GM19238 (cell line): ENCODE measurements around the gene ZRANB1.
"Not testable (repeated sequence)": the region's sequence is repeated elsewhere in the genome, so short reads cannot be mapped to it uniquely, and the experiment has no call there.

Source experiments
- DNase-seq: peaks from one replicate; pipeline ENCODE4 v3.0.0; 2011; ENCODE audit warnings: low spot score; ENCODE audit not compliant: insufficient read length

The ZRANB1 gene

DNA sequence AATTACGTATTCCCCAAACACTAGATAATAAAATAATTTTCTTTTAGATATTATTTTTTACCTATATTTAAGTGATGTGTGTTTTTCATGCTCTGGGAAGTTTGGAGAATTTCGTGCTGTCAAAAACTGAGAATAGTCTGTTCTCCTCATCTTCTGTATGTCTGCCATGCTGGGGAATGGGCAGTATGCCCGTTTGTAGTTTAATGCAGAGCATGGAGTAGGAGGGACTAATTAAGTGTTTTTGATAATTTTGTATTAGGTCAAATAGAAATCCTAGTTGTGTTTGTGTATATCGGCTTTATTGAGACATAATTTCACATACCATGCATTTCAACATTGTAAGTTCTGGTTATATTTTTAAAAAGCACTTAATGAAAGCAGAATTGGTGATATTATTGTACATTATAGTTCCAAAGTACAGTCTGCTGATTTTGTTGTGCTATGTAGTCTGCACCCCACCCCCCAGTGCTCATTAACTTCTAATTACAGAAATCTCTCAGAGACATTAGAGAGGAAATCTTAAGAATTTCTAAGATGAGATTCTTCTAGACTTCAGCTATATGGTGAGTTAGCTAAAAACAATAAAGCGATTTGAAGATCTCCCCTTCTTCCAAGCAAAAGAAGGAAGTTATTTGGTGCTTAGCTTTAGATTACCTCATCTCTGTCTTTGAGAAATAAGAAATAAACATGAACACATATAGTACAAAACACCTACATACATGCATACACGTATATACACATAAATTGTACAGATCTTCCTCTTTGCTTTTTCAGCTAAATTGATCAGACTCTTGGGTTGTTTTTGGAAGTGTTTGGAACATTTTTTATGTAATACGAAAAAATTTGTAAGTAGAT lies 22.2 kb downstream of the ZRANB1 start:
- no peak for DNase-seq

DNA sequence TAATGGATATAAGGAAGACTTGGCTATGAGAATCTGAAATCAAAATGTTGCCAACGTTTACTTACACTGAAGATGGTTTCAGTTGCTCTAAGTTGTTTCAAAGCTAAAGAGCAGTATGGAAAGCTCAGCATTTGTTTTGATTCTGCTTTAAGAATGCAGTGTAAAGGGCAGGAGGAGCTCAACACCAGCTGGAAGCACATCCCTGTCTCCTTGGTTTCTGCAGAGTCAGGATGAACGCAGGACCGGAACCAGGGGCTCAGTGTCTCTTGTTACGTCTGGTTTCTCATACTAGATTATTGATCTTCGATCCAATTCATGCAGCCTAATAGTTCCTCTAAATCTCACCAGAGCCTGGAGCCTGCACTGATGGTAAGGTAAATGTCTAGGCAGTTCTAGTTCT lies 24.1 kb downstream of the ZRANB1 start:
- DNase-seq = no peak

DNA sequence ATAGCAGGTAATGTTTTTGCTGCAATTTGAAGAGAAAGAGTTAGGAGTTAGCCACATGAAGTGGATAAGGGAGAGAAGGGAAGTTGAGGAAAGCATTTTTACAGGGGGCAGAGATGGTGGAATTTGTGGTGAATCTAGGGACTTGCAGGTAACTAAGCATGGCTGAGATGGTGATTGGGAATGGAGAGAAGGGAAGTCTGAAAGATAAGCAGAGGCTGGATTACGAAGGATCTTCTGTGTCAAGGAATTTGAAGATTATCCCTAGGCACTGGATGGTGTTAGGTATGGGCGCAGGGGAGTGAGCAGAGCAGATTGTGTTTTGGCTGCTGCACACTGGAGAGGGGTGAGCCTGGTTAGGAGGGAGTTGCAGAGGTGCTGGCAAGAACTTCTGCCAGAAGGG lies 25.3 kb downstream of the ZRANB1 start:
- DNase-seq = no peak

DNA sequence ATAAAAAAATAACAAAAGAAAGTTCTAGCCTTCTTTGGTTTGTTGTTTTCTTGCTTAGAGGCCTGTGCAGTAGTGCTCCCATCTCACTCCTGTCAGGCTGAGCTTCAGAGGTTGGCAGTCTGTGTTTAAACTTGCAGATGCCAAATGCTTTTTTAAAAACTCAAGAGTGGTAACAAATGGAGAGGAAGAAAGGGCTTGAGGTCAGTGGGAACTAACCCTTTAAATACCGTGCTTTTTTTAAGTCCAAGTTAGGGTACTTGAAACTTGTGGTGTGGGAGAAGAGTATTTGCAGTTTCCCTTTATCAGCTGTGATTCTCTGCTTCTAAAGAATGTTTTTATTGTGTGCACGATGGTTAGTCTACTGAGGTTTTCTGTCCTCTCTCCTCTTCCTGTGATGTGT lies 29.4 kb downstream of the ZRANB1 start:
- no peak for DNase-seq

DNA sequence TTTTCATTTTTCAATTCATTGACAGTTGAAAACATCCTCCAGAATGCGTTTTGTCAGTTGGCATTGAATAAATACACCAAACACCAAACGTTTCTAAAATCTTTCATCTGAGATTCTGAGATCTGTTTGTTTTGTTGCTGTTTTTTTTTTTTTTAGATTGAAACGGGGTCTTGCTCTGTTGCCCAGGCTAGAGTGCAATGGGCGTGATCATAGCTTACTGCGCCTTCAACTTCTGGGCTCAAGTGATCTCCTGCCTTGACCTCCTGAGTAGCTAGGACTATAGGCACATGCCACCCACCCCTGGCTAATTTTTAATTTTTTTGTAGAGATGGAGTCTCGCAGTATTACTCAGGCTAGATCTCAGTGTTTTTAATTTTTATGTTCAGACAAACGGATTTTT lies 30.7 kb downstream of the ZRANB1 start:
- no peak for DNase-seq

DNA sequence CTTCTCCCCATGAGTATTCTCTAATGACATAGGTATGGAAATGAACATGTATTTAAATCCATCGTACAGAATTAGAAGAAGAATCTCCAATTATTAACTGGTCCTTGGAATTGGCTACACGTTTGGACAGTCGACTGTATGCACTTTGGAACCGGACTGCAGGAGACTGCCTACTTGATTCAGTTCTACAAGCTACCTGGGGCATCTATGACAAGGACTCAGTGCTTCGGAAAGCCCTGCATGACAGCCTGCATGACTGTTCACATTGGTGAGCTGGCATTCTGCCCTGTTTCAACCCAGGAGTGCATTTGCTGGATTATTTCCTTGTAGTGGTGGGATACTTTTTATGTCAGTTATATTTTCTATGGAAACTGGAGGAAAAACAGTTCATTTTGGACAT lies 32.2 kb downstream of the ZRANB1 start:
- DNase-seq = no peak

DNA sequence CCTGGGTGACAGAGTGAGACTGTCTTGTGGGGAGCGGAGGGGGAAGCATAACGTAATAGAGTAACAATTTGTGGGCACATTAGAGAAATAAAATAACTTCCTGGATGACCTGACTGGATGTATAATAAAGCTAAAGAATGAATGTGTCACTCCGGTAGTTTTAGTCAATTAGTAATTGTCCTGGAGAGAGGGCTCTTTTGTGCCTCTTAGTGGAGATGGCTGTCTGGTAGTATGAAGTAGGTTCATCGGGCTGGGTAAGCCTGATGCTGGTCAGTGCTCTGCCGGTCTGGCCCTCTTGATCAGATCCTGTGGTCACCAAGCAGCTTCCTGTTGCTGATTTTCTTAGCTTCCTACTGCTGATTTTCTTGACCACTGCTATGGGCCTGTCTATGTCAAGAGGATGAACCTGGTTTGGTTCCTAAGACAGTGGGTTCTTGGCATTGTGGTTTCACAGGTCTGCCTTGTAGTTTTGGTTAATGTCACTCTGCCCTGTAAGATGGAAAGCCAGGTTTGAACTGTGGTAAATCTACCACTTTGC lies 34.1 kb downstream of the ZRANB1 start:
- DNase-seq = no peak

DNA sequence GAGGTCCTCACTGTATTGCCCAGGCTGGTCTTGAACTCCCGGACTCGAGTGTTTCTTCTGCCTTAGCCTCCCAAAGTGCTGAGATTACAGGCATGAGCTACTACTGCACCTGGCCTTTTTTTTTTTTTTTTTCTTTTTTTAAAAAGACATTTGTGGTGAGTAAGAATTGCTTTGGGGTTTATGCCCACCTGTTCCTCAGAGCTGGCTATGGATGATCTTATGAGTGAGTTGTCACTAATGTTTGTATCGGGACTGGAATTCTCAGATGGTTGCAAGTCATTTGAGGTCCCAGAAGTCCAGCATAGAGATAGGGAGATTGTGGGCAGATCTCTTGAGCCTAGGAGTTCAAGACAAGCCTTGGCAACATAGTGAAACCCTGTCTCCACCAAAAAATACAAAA lies 35.2 kb downstream of the ZRANB1 start:
- no peak for DNase-seq

DNA sequence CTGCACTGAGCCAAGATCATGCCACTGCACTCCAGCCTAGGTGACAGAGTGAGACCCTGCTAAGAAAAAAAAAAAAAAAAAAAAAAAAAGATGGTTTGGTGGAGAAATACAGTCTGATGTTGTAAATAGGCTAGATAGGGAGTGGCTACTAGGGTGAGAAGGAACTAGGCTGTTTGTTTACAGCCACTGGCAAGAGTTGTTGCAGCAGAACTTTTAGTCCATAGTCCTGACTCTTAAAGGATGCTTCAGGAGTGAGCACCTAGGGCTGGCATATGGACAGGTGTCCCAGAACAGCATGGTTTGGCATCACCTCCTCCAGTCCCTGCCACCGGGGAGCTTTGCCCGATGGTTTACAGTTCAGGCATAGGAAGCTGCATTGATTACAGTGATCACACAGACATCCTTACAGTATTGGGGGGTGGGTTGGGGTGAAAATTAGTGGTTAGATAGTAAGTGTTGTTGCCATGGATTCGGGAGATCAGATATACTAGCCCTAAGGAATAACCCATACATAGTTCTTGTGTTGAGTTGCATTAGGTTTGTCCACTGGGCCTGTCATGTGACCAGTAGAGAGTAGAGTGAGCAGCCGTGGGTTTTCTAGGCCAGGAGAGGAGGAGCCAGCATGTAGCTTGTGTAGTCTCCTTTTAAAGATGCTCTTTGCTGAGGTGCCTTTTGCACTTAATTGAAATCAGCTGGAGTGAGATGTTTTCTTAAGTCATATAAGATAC lies 35.9 kb downstream of the ZRANB1 start:
- no peak for DNase-seq

DNA sequence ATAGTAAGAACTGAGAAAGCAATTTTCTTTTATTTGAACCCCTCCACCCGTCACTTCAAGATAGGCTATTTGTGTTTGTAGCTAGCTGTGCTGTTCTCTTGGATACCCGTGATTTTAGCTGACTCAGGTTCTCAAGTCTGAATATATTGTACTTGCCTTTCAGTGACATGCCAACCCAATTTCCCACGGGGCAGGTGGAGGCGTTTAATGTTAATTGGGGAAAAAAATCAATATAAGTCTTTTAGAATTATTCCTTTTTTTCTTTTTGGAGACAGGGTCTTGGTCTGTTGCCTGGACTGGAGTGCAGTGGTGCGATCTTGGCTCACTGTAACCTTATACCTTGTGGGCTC lies 36.4 kb downstream of the ZRANB1 start:
- DNase-seq = no peak

DNA sequence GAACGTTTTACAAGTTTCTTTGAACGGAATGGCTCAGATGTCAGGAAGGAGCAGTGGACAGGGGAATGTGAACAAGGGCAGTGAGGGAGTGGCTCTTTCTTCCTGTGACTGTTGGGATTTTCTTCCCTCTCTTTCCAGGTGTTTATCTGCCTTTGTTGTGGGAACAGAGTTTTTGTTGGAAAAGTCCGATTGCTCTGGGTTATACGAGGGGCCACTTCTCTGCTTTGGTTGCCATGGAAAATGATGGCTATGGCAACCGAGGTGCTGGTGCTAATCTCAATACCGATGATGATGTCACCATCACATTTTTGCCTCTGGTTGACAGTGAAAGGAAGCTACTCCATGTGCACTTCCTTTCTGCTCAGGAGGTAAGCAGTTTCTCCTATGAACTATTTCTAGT lies 41.4 kb downstream of the ZRANB1 start:
- no peak for DNase-seq

DNA sequence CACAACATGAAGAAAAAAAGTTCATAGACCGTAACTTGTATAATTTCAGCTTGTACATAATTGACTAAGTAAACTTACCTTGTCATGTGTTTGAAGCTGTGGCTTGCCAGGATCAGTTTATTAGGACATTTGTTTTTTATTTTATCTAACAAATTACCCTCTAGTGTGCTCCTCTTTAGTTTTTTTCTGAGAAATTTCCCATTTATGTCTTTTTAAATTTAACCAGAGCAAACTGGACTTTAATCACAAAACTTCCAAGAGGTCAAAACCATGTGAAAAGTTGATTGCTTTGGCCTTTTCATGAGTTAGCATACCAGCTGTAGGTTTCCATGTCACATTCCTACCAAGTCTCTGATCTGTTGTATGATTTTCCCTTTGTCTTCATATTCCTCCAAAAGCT lies 42.5 kb downstream of the ZRANB1 start:
- no peak for DNase-seq

DNA sequence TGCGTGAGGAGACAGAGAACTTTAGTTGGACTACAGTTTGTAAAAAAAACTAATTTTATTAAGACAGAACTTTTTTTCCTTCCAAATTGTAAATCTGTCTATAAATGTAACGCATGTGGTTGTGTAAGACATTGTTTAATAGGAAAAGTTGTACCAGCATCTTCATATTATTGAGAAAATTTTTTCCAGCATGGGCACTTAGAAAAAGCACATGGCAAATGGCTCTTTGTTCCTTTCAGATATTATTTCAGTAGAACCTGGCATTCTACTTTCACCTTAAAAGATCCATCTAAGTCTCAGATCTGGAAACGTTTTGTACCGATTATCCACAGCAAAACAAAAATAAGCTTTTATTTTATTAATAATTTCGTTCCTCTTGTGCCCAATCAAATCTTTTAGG lies 43.2 kb downstream of the ZRANB1 start:
- no peak for DNase-seq

DNA sequence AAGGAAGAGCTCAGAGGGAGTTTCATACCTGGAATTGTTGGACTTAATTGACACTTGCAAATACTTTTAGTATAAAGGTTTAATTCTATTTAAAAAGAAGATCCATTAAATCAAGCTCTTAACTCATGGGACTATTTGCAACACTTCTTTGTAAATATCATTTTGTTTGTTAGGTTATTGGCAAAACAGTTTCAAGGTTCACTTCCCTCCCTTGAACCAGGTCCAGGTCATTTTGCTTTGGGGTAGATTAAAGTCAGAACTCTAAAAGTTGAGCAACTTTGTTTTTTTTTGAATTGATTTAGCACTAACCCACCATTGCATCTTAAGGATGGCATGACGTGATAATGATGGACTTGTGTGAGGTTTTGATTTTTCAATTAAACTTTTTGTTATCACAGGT lies 45.9 kb downstream of the ZRANB1 start:
- no peak for DNase-seq

DNA sequence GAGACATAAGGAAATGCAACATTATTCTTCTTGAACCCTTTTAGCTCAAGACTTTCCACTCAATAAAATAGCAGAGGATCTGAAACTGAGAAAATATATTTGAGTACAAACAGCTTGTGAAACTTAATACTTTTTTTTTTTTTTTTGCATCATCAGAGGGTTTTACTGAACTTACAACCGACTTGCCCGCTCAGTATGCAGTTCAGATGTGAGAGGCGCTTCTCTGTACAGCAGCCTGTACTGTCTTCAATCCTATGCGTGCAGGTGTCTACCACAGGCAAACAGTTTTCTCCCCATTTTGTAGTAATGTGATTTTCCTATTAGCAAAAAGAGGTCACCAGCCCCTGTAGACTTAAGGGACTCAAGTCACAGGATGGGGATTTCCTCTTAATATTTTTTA lies 46.8 kb downstream of the ZRANB1 start:
- DNase-seq = not testable (repeated sequence)

DNA sequence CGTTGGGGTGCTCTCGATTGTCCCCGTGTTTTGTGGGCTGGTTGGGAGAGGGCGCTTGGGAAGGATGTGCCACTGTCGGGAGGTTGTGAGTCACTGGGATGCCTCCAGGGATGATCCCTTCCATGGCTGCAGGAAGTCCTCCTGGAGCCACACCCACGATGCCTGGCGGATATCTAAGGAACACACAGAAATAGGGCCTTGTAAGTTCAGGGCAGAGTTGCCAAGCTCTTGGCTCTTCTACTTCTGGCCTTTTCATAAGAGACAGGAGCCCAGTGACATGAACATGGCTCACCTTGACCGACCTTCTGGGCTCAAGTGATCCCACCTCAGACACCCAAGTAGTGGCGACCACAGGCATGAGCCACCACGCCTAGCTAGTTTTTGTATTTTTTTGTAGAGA lies 47.6 kb downstream of the ZRANB1 start:
- DNase-seq = no peak

DNA sequence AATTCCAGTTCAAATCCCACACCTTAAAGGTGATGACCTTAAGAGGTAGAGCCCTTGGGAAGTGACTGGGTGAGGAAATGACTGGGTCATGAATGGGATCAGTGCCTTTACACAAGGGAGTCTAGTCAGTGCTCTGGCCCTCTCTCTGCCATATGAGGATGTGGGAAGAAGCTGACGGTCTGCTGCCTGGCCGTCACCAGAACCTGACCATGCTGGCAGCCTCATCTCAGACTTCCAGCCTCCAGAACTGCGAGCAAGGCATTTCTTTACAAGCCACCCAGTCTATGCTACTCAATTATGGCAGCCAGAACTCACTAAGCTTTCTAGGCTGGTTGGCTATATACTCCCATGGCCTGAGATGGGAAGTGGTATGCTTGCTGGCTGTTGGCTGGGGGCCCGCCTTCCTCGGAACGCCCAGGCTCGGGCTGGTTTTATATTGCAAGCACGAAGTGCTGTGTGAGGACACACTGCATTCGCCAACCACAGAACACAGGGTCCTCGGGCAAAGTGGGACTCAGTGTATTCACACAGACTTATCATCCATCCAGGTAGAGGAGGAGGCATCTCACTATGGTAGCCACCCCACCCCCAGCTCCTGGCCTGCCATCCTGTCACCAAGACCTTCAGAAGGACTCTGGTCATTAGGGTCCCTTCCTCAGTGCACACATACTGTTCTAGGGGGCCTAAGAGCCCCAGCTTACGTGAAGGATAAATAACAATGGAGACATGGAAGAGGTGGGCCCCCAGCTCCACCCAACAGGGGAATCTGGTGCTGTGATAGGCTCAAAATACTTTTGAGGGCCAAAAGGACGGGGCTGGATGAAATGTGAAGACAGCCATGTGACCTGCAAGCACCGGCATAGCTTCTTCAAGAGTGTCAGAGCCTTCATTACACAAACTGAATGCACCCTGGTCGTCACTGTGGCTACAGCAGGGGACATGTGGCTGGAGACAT lies 49.0 kb downstream of the ZRANB1 start:
- no peak for DNase-seq

DNA sequence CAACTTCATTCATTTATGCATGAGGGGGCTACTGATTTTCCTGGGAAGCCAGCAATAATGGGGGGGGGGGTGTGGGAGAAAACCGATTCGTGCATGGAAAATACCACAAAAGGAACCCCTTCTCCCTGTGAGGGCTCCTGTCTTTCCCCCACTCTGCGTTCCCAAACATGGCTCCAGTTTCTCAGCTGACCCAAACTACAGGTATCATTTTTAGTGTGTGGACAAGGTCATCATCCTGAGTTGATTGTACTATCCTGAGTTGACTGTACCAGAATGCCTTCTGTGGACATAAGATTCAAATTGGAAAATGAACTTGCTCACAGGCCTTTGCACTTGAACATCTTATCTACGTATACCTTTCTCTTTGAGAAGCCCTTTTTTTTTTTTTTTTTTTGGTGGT lies 49.9 kb downstream of the ZRANB1 start:
- DNase-seq = no peak

DNA sequence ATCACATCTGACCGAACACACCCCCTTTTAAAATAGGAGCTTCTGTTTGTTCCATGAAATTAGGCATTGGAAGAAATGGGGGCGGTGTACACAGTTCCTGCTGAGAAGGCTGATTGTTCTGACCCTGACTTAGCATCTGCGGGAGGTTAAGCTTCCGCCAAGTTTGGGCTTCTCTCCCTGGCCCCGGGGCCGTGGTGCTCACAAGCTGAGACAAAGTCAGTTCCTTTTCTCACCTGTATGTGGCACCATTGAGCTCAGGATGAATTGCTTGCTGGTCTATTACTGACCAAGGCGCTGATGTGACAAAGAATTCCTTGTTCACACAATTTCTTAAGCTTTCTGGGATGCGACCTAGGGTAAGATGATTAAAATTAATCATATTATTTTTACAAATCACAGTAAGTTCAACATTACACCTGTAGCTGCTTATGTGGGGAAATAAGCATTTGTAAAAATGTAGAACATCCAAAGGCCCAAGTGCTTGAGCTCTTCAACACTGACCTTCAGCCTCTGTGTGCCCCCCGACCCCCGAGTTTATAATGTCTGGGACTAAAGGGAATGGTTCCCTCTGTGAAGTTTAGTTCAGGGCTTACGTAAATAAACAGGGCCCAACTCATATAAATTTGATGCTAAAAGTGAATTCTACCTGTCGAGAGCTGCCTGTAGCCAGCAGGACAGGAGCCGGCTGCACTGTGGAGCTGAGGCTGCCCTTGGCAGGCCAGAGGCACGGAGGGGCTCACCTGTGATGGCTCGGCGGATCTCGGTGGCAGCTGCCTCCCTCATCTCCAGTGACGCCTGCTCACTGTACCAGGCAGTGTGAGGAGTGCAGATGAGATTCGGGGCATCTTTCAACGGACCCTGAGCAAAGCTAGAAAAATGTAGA lies 50.8 kb downstream of the ZRANB1 start:
- DNase-seq = no peak

DNA sequence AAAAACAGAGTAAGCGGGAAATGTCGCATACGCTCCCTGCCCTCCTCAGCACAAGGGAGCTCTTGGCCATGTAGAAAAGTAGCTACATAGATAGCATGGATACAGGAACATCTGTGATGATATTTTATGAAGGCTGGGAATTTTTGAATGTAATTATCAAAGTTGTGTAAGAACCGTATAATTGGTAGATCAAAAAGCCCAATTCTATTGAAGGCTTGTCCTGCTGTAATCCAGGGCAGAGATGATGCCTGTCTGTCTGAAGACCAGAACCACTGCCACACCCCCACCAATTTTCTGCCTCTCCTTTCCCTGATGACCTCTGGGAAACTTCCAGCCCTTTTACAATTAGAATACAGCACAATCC lies 51.4 kb downstream of the ZRANB1 start:
- no peak for DNase-seq
